Effector CD4-positive, alpha-beta T cell (primary cell): Measurements from ENCODE around the gene TSR1.

Experiments used
- DNase-seq: peaks from one replicate; pipeline ENCODE4 v3.0.0-alpha.2; 2020
- total RNA-seq: gene quantifications from one replicate; lab custom pipeline; 2026; lab: John Stamatoyannopoulos, UW

Gene TSR1
- total RNA-seq, result 56.1 reads per million, percentile 71 among the genes with 10 or more reads in this experiment

DNA sequence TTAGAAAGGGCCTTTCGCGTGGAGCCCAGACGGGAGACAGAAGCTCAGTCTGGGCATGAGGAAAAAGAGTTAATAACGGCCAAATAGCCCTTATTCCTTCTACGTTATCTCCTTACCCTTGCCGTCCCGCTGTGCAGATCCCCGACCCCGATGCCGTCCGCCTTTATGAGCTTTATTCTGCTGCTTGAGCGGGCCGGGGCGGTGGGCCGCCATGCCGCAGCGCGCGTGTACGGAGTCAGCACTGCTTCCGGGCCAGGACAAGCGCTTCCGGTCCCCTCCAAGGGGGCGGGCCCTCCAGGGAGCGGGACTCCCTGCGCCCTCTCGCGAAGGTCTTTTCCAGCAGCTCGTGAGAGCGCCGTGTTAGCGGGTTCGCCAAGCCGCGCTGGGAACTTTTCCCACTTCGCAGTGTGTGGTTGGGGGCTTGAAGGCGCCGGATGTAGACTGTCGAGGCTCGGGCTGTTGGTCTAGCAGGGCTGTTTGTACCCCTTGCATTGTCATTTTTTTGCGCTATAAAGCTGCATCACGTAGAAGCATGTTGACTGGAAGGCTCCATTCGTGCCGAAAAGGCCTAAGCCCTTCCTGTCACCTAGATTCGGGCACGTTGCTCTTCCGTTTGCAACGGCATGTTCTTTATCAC is at the start of gene TSR1:
Gene TSR1 (minus strand): TSS at position 243 of the 637 bp plus-strand sequence. CDS start 30 bp downstream, at position 213.
- DNase-seq, result peak; percentile 86

DNA sequence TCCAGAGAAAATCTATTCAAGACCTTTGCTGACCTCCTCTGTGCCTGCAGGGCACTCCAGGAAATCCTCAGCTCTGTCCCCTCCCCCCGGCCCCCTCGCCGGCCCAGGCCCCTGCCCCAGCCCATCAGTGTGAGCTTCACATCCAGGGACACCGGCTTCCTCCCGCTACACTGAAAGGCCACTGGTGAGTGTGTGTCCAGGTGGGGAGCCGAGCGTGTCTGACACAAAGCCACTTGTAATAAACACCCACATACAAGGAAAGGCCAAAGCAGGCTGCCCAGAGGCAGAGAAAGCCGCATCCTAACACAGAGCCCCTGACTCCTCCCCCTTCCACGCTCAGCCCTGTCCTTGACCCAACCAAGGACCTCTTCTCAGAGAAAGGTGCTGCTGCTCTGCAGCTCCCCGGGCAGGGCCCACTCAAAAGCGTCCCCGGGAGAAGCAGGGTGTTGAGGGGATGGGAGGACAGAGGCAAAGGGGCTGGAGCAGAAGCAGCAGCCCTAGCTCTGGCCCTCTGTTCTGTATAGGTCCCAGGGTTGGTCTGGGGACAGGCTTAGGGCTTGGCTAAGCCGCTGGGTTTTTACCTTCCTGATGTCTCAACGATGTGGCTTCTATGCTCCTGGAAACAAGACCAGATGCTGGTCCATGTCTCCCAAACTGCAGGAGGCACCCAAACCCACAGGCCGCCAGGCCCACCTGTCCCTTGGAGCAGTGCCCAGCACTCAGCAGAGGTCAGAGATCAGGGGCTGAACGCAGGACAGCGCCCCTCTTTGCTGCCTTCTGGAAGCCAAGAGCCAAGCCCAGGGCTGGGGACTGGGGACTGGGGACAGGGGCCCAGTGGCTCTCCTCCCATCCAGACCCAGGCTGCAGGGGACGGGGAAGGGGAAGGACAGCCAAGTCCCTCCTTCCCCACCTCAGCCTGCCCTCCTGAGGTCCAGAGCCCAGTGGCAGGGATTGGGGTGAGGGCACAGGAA is 49.3 kb upstream of the TSR1 start:
- DNase-seq, result no peak

DNA sequence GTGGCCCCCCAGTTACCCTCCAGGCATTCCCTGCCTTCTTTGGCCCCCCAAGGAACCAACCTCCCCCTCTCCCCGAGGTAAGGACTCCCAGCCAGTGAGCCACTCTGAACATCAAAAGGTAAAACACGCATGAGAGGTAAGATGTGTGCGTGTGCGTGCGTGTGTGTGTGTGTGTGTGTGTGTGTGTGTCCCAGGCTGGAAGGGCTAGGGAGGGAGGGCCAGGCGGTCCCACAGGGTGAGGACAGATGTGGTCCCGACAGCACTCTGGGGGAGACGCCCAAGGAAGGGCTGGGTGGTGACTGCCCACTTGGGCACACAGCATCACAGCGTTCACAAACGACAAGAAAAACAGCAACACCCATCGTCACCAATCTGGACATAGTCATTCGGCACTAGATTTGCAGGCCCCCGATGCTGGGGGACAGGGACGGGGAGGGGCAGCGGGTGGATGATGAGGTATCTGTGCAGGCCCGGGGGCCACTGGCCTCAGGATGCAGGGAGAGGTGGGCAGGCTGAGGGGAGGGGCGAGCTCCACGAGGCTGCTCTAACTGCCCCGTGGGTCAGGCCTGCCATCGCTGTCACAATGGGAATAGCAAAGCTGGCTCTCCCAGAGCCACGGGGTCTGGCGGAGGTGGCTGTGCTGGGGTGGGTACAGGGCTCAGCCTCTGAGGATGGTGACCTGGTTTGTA is 48.3 kb upstream of the TSR1 start:
- DNase-seq, result no peak

DNA sequence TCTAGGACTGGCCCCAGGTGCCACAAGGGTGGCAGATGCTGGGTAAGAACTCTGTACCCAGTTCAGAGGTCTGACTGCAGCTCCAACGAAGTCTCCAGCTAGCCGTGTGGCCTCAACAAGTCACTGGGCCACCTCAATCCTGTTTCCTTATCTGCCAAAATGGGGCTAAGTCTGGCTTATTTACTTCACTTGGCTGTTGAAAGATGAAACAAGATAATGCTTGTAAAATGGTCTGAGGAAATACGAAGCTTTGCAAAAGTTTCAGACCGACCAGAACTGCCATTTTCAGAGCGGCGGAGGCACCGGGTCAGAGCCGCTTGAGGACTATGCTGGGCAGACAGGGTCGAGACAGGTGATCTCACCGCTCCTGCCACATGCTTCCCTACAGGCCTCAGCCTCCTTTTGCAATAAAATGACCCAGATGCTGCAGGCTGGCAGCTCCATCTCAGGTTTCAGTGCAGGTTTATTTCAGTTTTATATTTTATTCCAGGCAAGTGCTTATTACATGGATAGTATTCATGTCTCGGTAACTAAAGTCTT is 47.4 kb upstream of the TSR1 start:
- DNase-seq, result no peak

DNA sequence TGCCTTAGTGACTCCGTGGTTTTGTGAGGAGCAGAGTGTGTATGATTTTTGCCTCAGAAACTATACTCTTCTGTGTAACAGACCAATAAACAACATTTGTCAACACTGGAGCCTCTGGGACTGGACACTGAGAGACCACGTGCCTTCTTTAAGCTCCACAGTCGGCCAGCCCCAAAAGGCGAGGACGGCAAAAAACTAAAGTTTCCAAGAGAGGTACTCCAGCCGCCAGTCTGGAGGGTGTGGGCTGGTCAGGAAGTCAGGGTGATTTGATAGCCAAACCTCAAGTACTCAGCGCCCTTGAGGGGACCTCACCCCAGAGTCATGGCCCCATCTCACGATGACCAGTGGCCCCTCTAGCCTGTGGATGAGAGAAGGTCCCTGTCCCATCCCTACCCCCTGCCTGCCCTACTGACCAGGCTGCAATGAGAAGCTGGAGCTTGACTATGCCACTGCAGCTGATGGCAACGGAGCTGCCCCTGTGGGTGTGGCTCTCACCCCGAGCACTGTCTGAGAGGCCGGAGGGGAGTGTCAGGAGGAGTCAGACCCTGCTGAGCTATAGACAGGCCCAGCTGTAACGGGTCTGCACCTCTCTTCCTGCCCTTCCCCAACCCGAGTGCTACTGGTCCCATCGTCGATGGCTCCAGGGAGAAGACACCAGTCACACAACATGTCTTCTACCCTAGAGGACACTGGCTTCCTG is 44.8 kb upstream of the TSR1 start:
- DNase-seq, result no peak

DNA sequence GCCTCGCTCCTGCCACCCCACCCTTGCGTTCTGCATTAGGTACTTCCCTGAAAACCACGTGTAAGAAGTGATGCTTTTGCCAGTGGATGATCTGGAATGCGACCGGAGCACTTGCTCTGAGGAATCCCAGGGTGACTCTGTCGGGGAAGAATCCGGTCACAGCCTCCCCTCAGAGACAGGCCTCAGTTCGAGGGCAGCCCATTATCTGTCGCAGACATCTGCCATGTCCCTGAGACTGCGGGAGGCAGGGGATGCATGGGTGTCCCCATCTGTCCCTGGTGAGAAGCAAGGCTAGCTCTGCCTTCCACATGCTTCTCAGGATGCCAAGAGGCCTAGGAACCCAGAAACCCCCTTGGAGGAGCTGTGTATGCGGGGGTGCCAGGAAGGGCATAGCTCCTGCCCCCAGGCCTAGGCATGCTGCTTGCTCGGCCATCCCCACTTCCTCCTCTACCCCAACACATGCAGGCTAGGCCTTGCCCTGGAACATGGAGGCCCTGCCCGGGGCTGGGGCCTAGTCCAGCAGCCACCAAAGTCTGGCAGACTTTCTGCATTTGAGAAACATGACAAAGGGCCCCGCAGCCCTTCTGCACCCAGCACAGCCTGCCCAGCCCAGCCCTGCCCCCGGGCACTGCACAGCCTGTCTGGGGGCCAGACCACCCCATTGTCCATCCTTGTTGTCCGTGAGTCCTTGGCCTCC is 44.1 kb upstream of the TSR1 start:
- no peak for DNase-seq

DNA sequence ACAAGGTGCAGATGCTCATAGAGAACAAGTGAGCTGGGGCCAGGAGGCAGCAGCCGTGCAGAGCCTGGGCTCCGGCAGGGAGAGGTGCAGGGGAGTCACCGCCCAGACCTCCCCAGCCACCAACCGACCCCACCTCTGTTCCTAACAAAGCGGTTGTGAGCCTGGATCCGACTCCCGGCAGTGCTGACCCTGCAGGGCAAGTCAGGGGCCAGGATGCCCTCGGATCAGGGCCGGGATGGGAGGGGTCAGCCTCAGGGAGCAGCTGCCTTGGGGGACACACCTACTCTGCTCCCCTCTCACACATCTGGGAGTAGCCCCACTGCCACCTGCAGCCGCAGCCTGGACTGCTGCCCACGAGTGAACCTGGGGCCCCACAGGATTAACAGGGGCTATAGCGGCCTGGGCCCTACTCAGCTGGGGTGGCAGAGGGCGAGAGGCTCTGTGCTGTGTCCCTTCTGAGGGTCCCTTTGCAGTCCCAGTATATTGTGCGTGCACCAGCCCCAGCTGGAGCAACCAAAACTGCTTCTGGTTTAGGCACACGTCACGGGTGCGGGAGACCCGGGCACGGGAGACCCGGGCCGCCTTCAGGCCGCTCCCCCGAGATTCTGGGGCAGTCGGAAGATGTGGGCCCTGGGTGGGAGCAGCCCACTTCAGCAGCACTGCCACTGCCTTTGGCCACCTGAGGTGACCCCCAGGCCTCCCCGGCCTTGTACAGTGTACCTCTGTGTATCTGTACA is 43.4 kb upstream of the TSR1 start:
- DNase-seq, result no peak

DNA sequence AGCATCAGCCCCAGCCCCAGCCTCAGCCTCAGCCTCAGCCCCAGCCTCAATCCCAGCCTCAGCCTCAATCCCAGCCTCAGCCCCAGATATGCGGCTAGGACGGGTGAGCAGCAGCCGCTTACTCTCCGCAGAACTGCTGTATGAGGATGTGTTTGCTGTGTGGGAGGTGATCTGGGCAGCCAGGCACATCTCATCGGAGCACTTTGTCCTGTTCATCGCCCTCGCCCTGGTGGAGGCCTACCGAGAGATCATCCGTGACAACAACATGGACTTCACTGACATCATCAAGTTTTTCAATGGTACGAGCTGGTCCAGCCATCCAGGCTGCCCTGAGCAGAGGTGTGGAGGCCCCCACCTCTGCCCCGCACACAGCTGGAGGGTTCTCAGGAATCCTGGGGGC is 42.6 kb upstream of the TSR1 start:
- DNase-seq, result no peak

DNA sequence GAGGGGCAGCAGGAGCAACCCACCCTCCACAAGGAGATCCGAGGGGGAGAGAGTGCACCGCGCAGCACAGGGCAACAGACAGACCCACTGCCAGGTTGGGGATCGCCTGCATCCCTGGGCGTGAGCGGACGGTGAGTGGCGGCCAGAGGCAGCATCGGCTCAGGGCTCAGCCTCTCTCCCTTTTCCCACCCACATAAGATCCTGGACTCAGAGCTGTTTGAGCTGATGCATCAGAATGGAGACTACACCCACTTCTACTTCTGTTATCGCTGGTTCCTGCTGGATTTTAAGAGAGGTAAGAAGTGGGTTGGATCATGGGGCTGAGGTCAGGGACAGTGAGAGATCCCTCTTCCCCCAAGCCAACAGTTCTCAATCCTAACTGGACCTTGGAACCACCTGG is 41.4 kb upstream of the TSR1 start:
- DNase-seq, result no peak

DNA sequence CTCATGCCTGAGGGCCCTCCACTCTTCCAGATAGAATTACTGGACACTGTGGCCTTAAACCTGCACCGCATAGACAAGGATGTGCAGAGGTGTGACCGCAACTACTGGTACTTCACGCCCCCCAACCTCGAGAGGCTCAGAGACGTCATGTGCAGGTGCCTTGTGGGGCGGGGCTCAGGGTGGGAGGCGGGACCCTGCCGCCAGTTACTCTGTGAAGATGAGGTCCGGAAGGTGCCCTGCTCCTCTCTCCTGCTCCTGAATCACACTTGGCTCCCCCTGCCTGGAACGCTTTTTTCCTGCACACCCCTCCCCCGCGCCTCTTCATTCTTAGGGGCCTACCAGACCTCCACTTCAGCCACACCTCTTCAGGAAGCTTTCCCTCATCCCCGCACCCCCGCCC is 39.9 kb upstream of the TSR1 start:
- no peak for DNase-seq

DNA sequence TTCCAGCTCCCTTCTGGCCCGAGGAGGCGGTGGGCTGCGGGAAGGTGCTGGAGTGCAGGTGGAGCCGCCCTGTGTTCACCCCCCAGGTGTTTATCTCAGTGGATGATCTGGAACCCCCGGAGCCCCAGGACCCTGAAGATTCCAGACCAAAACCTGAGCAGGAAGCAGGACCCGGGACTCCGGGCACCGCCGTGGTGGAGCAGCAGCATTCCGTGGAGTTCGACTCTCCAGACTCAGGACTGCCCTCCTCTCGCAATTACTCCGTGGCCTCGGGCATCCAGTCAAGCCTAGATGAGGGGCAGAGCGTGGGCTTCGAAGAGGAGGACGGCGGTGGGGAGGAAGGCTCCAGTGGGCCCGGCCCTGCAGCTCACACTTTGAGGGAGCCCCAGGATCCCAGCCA is 39.1 kb upstream of the TSR1 start:
- no peak for DNase-seq

DNA sequence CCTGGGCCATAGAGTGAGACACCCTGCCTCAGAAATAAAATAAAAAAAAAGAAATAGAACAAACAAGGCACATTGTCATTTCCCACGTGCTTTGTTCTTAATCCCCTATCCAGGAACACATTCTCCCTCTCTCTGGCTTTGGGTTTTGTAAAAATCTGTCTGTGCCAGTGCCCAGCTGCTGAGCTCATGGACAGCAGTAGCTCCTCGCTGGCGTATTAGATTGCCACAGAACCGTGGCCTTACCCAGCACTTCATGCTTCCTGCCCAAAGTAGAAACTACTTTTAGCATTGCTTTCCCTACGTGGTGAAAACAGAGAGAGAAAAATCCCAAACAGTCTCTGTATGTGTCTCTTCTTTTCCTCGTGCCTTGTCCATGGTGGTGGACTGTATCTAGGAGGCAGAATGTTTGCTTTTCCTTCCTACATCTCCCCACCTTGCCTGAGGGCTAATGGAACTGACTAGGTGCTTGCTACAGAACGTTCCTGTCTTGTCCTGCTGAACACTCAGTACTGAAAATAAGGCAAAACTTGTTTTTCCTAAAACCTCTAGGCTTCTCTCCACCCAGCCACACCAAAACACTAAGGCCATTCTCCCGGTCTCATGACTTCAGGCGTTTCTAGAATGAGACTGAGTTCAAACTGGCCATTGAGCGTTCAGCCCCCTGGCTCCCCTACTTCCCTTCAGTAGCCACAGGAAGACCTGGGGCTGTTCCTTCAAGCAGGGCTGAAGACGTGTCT is 38.5 kb upstream of the TSR1 start:
- DNase-seq, result no peak

DNA sequence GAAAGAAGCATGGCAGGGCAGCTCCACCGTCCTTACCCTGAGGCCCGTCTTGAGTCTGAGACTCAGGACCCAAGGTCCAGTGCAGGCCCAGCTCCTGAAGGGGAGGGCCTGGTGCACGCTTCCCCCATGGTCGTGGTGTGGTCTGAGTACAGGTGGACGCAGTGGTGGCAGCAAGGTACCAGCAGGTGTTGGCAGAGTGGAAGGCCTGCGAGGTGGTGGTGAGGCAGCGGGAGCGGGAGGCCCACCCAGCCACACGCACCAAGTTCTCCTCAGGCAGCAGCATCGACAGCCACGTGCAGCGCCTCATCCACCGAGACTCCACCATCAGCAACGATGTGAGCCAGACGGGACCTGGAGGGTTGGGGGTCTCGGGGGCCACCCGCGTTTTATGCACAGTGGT is 36.9 kb upstream of the TSR1 start:
- no peak for DNase-seq

DNA sequence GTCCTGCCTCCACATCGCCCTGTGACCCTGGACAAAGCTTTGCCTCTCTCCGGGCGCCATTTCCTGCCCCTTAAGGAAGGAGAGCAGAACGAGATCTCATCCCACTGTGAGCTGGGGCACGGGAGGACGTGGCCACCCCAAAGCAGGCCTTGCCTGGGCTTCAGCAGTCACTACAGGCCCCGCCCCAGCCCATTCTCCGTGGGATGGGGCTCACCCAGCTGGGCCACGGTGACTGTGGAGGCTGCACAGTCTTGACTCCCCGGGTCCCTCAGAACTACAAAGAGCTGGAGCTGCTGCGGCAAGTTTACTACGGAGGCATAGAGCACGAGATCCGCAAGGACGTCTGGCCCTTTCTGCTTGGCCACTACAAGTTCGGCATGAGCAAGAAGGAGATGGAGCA is 36.4 kb upstream of the TSR1 start:
- DNase-seq, result no peak

DNA sequence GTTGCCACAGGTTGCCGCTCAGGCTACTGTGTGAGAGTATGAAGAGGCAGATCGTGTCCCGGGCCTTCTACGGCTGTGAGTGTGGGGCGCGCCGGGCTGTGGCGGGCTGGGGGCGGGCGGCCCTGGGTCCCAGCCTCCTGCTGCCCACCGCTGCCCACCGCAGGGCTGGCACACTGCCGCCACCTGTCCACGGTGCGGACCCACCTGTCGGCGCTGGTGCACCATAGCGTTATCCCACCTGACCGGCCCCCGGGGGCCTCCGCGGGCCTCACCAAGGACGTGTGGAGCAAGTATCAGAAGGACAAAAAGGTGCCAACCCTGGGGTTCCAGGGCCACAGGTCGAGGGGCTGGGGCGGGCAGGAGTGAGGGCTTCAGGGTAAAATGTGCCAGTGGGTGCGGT is 35.9 kb upstream of the TSR1 start:
- DNase-seq, result no peak

DNA sequence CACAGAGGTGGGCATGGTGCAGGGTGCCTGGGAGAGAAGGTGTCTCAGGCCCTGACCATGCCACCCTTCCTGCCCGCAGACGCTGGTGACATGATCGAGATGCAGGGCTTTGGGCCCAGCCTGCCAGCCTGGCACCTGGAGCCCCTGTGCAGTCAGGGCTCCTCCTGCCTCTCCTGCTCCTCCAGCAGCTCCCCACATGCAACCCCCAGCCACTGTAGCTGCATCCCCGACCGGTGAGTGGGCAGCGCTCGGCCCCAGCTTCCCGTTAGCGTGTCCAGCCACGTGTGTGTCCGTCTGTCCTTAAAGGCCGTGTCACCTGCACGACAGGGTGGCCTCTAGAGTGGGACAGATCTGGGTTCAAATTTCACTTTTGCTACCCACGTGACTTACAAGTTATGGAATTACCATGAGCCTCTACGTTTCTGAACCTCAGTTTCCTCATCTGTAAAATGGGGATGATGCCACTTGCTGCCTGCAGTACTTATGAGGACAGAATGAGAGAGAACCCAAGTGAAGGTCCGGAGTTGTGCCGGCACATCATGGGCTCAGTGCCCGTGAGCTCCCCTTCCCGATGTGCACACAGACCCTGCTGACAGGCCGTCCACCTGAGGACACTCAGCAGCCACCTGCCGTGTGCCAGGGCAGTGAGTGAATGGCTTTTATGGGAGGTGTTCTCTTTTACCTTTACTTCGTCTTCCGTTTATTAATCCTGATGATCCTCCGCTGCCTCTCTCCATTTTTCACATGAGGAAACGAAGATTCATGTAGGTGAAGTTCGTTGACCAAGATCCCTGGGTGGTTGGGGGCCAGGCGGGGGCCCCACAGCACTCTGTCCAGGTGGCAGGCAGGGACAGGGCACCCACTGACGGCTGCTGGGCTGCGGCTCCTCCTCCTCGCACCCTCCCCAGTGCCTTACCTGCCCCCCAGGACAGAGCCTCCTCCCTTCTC is 35.2 kb upstream of the TSR1 start:
- no peak for DNase-seq

DNA sequence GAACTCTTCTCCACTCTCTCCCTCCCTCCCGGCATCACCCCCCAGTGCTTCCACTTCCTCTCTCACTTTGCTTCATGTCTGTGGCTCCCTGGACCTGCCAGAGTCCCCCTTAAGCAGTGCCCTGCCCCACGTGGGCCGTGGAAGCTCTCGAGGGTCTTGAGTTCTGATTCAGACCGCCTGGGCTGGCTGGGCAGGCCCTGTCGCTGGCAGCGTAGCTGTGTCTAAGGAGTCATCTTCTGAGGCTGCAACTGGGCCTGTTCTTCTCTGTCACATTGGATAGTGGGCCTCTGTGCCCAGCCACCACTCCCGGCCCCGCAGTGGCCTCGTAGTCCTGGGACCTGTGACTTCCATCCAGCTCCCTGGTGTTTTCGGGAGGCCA is 33.9 kb upstream of the TSR1 start:
- no peak for DNase-seq

DNA sequence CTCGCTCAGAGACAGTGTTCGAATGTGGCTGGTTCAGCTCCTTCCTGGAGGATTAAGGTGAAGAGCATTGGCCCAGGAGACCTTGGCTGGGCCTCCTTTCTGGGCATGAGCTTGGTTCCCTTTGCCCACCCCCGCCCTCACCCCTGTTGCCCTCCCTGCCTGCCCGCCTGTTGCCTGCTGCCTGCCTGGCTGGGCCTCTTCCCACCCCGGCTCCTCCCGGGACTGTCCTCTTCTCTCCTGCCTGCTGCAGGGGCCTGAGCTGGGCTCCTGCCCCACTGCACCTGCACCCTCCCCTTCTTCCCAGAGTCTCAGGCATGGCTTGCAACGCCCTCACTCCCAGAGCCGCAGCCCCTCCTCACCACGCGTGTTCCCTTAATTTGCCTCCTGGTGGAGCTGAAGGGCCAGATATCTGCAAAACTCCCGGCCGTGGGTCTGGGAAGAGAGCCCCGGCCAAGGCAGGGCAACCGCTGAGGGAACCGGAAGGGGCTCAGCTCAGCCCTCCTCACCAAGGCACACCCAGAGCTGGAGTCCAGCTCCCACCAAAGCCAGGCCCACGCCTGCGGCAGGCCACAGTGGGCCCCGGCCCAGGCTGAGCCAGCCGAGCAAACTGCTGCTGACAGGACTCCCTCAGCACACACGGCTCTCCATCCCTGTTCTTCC is 33.4 kb upstream of the TSR1 start:
- no peak for DNase-seq

DNA sequence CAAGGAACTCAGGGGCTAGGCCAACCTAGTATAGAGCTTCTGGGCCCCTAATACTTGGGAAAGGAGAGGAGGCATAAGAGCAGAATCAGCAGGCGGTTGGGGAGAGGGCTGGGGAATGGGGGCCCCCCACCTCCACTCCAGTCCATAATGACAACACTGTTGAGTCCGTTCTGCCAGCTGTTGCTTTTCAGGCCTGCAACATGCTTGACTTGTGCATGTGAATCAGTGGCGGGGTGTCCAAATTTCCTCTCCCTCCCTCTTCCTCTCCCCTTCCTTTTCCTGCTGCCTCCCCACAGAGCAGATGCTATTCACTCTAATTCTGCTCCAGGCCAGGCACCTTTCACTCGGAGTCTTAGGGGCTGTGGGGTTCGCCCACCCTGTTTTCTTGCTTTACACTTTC is 32.8 kb upstream of the TSR1 start:
- DNase-seq, result no peak
